ENCODE results near the gene RDH5. TPM values are rescaled to one million over a fixed set of nuclear protein-coding genes. Genes with fewer than 3 reads are reported as not detected.

Gene RDH5
- total RNA-seq, 1 donor from 2014 or later = 11.2 TPM

- H3K27me3 Mint-ChIP-seq (ENCODE audit: low read depth) = no peaks in the 10 kb centered on the region
- no peak overlapping the region for H3K4me3 Mint-ChIP-seq
- H3K36me3 Mint-ChIP-seq = no peaks in the 10 kb centered on the region
- no peaks in the 10 kb centered on the region for H3K9me3 Mint-ChIP-seq
- TF ChIP-seq CTCF (IDR thresholded peaks at IDR 0.05; ENCODE audit: unreplicated experiment) = no peak
- DNase-seq (ENCODE audit: low spot score in 2 of 2, unreplicated experiment in 2 of 2) = no peak
- H3K27ac Mint-ChIP-seq = no peak overlapping the region
- no peaks in the 10 kb centered on the region for H3K4me1 Mint-ChIP-seq
Observed at GRCh38 chr12:55696796-55697462, 23.3 kb upstream of the RDH5 start.

- Mint-ChIP-seq H3K4me1 (no peaks in the 10 kb centered on the region), H3K27me3 (ENCODE audit: low read depth) (no peaks in the 10 kb centered on the region), H3K4me3 (no peak overlapping the region), H3K27ac (no peak overlapping the region), H3K9me3 (no peaks in the 10 kb centered on the region), H3K36me3 (no peaks in the 10 kb centered on the region)
- TF ChIP-seq CTCF (IDR thresholded peaks at IDR 0.05; ENCODE audit: unreplicated experiment) = no peak
- DNase-seq (ENCODE audit: low spot score in 2 of 2, unreplicated experiment in 2 of 2) = no peak
Observed at GRCh38 chr12:55697686-55698085, 22.5 kb upstream of the RDH5 start.

- TF ChIP-seq CTCF (IDR thresholded peaks at IDR 0.05; ENCODE audit: unreplicated experiment) = no peak
- H3K4me1 Mint-ChIP-seq = no peaks in the 10 kb centered on the region
- DNase-seq (ENCODE audit: low spot score in 2 of 2, unreplicated experiment in 2 of 2) = no peak
- no peaks in the 10 kb centered on the region for H3K36me3 Mint-ChIP-seq
- H3K27me3 Mint-ChIP-seq (ENCODE audit: low read depth) = peaks cover 3% of the 10 kb centered on the region
- H3K4me3 Mint-ChIP-seq = no peak overlapping the region
- H3K27ac Mint-ChIP-seq = no peak overlapping the region
- H3K9me3 Mint-ChIP-seq = no peaks in the 10 kb centered on the region
Observed at GRCh38 chr12:55698241-55698955, 21.8 kb upstream of the RDH5 start.

- H3K4me1 Mint-ChIP-seq = no peaks in the 10 kb centered on the region
- H3K36me3 Mint-ChIP-seq = no peaks in the 10 kb centered on the region
- H3K27ac Mint-ChIP-seq = no peak overlapping the region
- peaks cover 5% of the 10 kb centered on the region for H3K27me3 Mint-ChIP-seq (ENCODE audit: low read depth)
- no peaks in the 10 kb centered on the region for H3K9me3 Mint-ChIP-seq
- no peak for TF ChIP-seq CTCF (IDR thresholded peaks at IDR 0.05; ENCODE audit: unreplicated experiment)
- DNase-seq (ENCODE audit: low spot score in 2 of 2, unreplicated experiment in 2 of 2) = no peak
- no peak overlapping the region for H3K4me3 Mint-ChIP-seq
Observed at GRCh38 chr12:55698965-55699364, 21.2 kb upstream of the RDH5 start.

GRCh38 chr12:55699471-55700055, 20.6 kb upstream of the RDH5 start:
- no peaks in the 10 kb centered on the region for H3K9me3 Mint-ChIP-seq
- no peaks in the 10 kb centered on the region for H3K36me3 Mint-ChIP-seq
- no peak overlapping the region for H3K4me3 Mint-ChIP-seq
- peaks cover 10% of the 10 kb centered on the region for H3K27me3 Mint-ChIP-seq (ENCODE audit: low read depth)
- no peaks in the 10 kb centered on the region for H3K4me1 Mint-ChIP-seq
- H3K27ac Mint-ChIP-seq = no peak overlapping the region
- no peak for DNase-seq (ENCODE audit: low spot score in 2 of 2, unreplicated experiment in 2 of 2)
- no peak for TF ChIP-seq CTCF (IDR thresholded peaks at IDR 0.05; ENCODE audit: unreplicated experiment)
